Measurements from ENCODE around the gene UBE2QL1. TPM values are rescaled to one million over a fixed set of nuclear protein-coding genes. Genes with fewer than 3 reads are reported as not detected.

Gene UBE2QL1
- total RNA-seq, 1 donor from 2014 or later = 0.17 TPM

- H3K36me3 ChIP-seq (ENCODE audit: control insufficient read depth, insufficient read depth, low read length) = no peaks in the 10 kb centered on the region
- H3K4me3 ChIP-seq (ENCODE audit: low read depth, low read length) = no peak overlapping the region
- no peak for DNase-seq (ENCODE audit: low read depth)
- no peaks in the 10 kb centered on the region for H3K27me3 ChIP-seq (ENCODE audit: control insufficient read depth, insufficient read depth, low read length)
- TF ChIP-seq, protein P1, sequence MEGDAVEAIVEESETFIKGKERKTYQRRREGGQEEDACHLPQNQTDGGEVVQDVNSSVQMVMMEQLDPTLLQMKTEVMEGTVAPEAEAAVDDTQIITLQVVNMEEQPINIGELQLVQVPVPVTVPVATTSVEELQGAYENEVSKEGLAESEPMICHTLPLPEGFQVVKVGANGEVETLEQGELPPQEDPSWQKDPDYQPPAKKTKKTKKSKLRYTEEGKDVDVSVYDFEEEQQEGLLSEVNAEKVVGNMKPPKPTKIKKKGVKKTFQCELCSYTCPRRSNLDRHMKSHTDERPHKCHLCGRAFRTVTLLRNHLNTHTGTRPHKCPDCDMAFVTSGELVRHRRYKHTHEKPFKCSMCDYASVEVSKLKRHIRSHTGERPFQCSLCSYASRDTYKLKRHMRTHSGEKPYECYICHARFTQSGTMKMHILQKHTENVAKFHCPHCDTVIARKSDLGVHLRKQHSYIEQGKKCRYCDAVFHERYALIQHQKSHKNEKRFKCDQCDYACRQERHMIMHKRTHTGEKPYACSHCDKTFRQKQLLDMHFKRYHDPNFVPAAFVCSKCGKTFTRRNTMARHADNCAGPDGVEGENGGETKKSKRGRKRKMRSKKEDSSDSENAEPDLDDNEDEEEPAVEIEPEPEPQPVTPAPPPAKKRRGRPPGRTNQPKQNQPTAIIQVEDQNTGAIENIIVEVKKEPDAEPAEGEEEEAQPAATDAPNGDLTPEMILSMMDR (IDR thresholded peaks at IDR 0.05; ENCODE audit: insufficient read depth, low read length, poor library complexity, severe bottlenecking) = no peak
These were observed 48.6 kb downstream of the UBE2QL1 start for GRCh38 chr5:6497262-6497661.

GRCh38 chr5:6498968-6499367 is 50.3 kb downstream of the UBE2QL1 start:
- Histone ChIP-seq H3K4me3 (ENCODE audit: low read depth, low read length) (no peak overlapping the region), H3K36me3 (ENCODE audit: control insufficient read depth, insufficient read depth, low read length) (no peaks in the 10 kb centered on the region), H3K27me3 (ENCODE audit: control insufficient read depth, insufficient read depth, low read length) (no peaks in the 10 kb centered on the region)
- TF ChIP-seq, protein P1 (IDR thresholded peaks at IDR 0.05; ENCODE audit: insufficient read depth, low read length, poor library complexity, severe bottlenecking) = no peak
- DNase-seq (ENCODE audit: low read depth) = no peak

GRCh38 chr5:6501701-6502100 is 53.0 kb downstream of the UBE2QL1 start:
- no peak overlapping the region for H3K4me3 ChIP-seq (ENCODE audit: low read depth, low read length)
- no peaks in the 10 kb centered on the region for H3K36me3 ChIP-seq (ENCODE audit: control insufficient read depth, insufficient read depth, low read length)
- TF ChIP-seq, protein P1 (IDR thresholded peaks at IDR 0.05; ENCODE audit: insufficient read depth, low read length, poor library complexity, severe bottlenecking) = no peak
- H3K27me3 ChIP-seq (ENCODE audit: control insufficient read depth, insufficient read depth, low read length) = no peaks in the 10 kb centered on the region
- no peak for DNase-seq (ENCODE audit: low read depth)

- no peak for DNase-seq (ENCODE audit: low read depth)
- Histone ChIP-seq H3K27me3 (ENCODE audit: control insufficient read depth, insufficient read depth, low read length) (no peaks in the 10 kb centered on the region), H3K4me3 (ENCODE audit: low read depth, low read length) (no peak overlapping the region), H3K36me3 (ENCODE audit: control insufficient read depth, insufficient read depth, low read length) (no peaks in the 10 kb centered on the region)
- TF ChIP-seq, protein P1 (IDR thresholded peaks at IDR 0.05; ENCODE audit: insufficient read depth, low read length, poor library complexity, severe bottlenecking) = no peak
These were observed 53.8 kb downstream of the UBE2QL1 start for GRCh38 chr5:6502421-6502820.

DNA sequence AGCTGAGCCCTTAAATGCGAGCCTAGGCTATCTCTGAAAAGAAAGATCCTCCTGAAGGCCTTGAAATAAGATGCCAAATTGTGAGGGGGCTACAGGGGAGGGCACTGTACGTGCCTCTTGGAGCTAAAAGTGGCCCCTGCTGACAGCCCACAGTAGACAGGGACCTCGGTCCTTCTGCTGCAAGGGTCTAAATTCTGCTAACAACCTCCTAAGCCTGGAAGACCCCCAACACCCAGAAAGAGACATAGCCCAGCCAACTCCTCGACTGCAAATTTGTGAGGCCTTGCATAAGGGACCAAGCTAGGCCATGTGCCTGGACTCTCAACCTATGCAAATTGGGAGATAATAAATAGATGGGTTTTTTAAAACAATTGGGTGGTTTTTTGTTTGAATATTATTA is 54.7 kb downstream of the UBE2QL1 start:
- Histone ChIP-seq H3K4me3 (ENCODE audit: low read depth, low read length) (no peak overlapping the region), H3K36me3 (ENCODE audit: control insufficient read depth, insufficient read depth, low read length) (no peaks in the 10 kb centered on the region), H3K27me3 (ENCODE audit: control insufficient read depth, insufficient read depth, low read length) (no peaks in the 10 kb centered on the region)
- TF ChIP-seq, protein P1 (IDR thresholded peaks at IDR 0.05; ENCODE audit: insufficient read depth, low read length, poor library complexity, severe bottlenecking) = no peak
- DNase-seq (ENCODE audit: low read depth) = no peak

GRCh38 chr5:6504677-6505415 is 56.2 kb downstream of the UBE2QL1 start:
- H3K27me3 ChIP-seq (ENCODE audit: control insufficient read depth, insufficient read depth, low read length) = no peaks in the 10 kb centered on the region
- TF ChIP-seq, protein P1 (IDR thresholded peaks at IDR 0.05; ENCODE audit: insufficient read depth, low read length, poor library complexity, severe bottlenecking) = no peak
- no peaks in the 10 kb centered on the region for H3K36me3 ChIP-seq (ENCODE audit: control insufficient read depth, insufficient read depth, low read length)
- no peak overlapping the region for H3K4me3 ChIP-seq (ENCODE audit: low read depth, low read length)
- DNase-seq (ENCODE audit: low read depth) = peak; percentile 71
